ENCODE results near the gene CHD9.
"Not testable (repeated sequence)": the region's sequence is repeated elsewhere in the genome, so short reads cannot be mapped to it uniquely, and the experiment has no call there.

CHD9 gene

GRCh38 chr16:53142823-53143568 is 88.2 kb downstream of the CHD9 start:
- no peak for DNase-seq

- no peak for DNase-seq
Measured at GRCh38 chr16:53147500-53148065, 92.8 kb downstream of the CHD9 start.

- no peak for DNase-seq
Measured at GRCh38 chr16:53150769-53151168, 96.0 kb downstream of the CHD9 start.

GRCh38 chr16:53152329-53152728 is 97.5 kb downstream of the CHD9 start:
- DNase-seq: no peak

GRCh38 chr16:53153130-53153529 is 98.3 kb downstream of the CHD9 start:
- no peak for DNase-seq

- DNase-seq: no peak
Measured at GRCh38 chr16:53154513-53154912, 99.7 kb downstream of the CHD9 start.

GRCh38 chr16:53156516-53156915 is 101.7 kb downstream of the CHD9 start:
- DNase-seq: no peak

- no peak for DNase-seq
Measured at GRCh38 chr16:53159781-53160436, 105.1 kb downstream of the CHD9 start.

GRCh38 chr16:53166099-53166498 is 111.3 kb downstream of the CHD9 start:
- DNase-seq: no peak

GRCh38 chr16:53168744-53169143 is 114.0 kb downstream of the CHD9 start:
- no peak for DNase-seq

GRCh38 chr16:53172517-53172916 is 117.7 kb downstream of the CHD9 start:
- DNase-seq: no peak

- no peak for DNase-seq
Measured at GRCh38 chr16:53175118-53175517, 120.3 kb downstream of the CHD9 start.

- DNase-seq: no peak
Measured at GRCh38 chr16:53176434-53176833, 121.6 kb downstream of the CHD9 start.

- DNase-seq: no peak
Measured at GRCh38 chr16:53183442-53183841, 128.7 kb downstream of the CHD9 start.

- not testable (repeated sequence) for DNase-seq
Measured at GRCh38 chr16:53185741-53186140, 130.9 kb downstream of the CHD9 start.

GRCh38 chr16:53187775-53188174 is 133.0 kb downstream of the CHD9 start:
- no peak for DNase-seq

GRCh38 chr16:53191413-53191812 is 136.6 kb downstream of the CHD9 start:
- DNase-seq: no peak

GRCh38 chr16:53198933-53199332 is 144.1 kb downstream of the CHD9 start:
- DNase-seq: no peak

- no peak for DNase-seq
Measured at GRCh38 chr16:53201900-53202299, 147.1 kb downstream of the CHD9 start.

GRCh38 chr16:53202398-53202797 is 147.6 kb downstream of the CHD9 start:
- no peak for DNase-seq

- no peak for DNase-seq
Measured at GRCh38 chr16:53207810-53208752, 153.3 kb downstream of the CHD9 start.

GRCh38 chr16:53209429-53209828 is 154.6 kb downstream of the CHD9 start:
- no peak for DNase-seq

GRCh38 chr16:53209877-53210276 is 155.1 kb downstream of the CHD9 start:
- DNase-seq: no peak
